NB4 (cell line): ENCODE measurements around the gene SLC25A5.

ENCODE experiments used
- DNase-seq: peaks from one replicate; pipeline ENCODE4 v3.0.0; 2010; ENCODE audit warnings: low read depth
- H3K4me3 ChIP-seq: one replicate; pipeline ENCODE4 v1.5.1; 2011; ENCODE audit warnings: mild to moderate bottlenecking, low read depth, low read length, moderate library complexity
- MYC ChIP-seq: IDR thresholded peaks from 2 replicates; pipeline ENCODE4 v1.6.1; 2011; ENCODE audit warnings: low read depth, low read length
- POLR2A ChIP-seq: IDR thresholded peaks from 2 replicates; pipeline ENCODE4 v1.6.1; 2011; ENCODE audit warnings: mild to moderate bottlenecking; ENCODE audit not compliant: insufficient read length; ENCODE audit errors: extremely low read depth
- TF ChIP-seq, protein P1 (sequence below): IDR thresholded peaks from 2 replicates; pipeline ENCODE4 v1.6.1; 2011; ENCODE audit warnings: low read depth, low read length
- TF ChIP-seq, protein P2 (sequence below): IDR thresholded peaks from one replicate; pipeline ENCODE4 v1.5.1; 2012; ENCODE audit warnings: low read depth, low read length

Gene SLC25A5

DNA sequence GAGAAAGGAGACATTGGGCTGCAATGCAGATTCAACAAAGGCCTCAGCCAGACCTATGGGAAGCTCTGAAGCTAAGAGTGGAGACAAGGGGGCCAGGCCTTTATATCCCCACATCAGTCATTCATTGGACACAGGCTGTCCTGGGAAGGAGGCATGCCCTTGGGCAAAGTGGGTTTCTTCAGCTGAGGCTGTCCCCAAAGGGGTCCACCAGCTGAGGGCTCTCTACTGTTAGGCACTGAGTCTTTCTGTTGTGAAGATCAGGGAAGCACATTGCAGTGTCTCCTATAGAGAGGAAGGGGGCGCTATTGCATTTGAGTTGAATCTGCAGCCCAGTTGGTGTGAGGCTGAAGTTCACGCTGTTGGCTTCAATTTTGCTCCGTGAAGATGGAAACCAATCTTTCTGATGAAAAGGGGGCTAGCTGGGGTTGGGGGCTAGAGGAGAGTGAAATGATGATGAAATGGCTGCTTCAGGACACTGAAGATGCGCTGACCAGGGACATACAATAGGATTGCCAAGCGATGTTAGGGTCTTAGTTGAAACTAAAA is 48.0 kb downstream of the SLC25A5 start:
- no peak overlapping the region for H3K4me3 ChIP-seq
- peak; percentile 78 for DNase-seq

DNA sequence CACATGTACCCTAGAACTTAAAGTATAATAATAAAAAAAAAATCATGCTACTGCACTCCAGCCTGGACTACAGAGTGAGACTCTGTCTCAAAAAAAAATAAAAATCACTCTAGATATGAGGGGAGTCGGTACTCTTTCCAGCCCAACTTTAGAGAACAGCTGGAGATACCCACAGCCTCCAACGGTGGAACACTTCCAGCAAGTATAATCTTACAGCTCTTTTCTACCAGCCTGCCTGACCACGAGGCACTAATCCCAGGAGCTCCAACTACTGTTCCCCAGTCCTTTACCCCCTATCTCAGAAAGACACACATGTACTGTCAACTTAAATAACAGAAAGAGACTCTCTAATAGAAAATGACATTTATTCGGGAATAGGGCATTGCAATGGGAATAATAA is 50.1 kb downstream of the SLC25A5 start:
- H3K4me3 ChIP-seq = no peak overlapping the region
- no peak for DNase-seq
- TF ChIP-seq POLR2A (no peak), MYC (no peak)
- TF ChIP-seq, protein P1, sequence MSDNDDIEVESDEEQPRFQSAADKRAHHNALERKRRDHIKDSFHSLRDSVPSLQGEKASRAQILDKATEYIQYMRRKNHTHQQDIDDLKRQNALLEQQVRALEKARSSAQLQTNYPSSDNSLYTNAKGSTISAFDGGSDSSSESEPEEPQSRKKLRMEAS = no peak
- TF ChIP-seq, protein P2, sequence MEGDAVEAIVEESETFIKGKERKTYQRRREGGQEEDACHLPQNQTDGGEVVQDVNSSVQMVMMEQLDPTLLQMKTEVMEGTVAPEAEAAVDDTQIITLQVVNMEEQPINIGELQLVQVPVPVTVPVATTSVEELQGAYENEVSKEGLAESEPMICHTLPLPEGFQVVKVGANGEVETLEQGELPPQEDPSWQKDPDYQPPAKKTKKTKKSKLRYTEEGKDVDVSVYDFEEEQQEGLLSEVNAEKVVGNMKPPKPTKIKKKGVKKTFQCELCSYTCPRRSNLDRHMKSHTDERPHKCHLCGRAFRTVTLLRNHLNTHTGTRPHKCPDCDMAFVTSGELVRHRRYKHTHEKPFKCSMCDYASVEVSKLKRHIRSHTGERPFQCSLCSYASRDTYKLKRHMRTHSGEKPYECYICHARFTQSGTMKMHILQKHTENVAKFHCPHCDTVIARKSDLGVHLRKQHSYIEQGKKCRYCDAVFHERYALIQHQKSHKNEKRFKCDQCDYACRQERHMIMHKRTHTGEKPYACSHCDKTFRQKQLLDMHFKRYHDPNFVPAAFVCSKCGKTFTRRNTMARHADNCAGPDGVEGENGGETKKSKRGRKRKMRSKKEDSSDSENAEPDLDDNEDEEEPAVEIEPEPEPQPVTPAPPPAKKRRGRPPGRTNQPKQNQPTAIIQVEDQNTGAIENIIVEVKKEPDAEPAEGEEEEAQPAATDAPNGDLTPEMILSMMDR = no peak

More for the DNA sequence above, 48.0 kb downstream of the SLC25A5 start:
- no peak for TF ChIP-seq MYC
- TF ChIP-seq, protein P1 = no peak
- no peak for TF ChIP-seq POLR2A
- TF ChIP-seq, protein P2 = peak; percentile 74
